Uterus (tissue), 4 donors: ENCODE data around the gene RPGR. TPM values are rescaled to one million over a fixed set of nuclear protein-coding genes. Genes with fewer than 3 reads are reported as not detected.

Experiments used
- DNase-seq, 2 donors: peaks; one replicate each; pipeline ENCODE4 v3.0.0-alpha.2; 2019 to 2020
- H3K27ac ChIP-seq, 2 donors: fragments of 200-600 bp; sonication (generic); 1 replicate in 1 of 2; 2 replicates in 1 of 2; pipeline ENCODE4 v1.5.1; 2016 to 2018
- H3K27me3 ChIP-seq, 2 donors: fragments of 200-600 bp; sonication (generic); one replicate each; pipeline ENCODE4 v1.5.1; 2018 to 2019; ENCODE audit warnings: control low read depth in 1 of 2
- H3K36me3 ChIP-seq, 2 donors: fragments of 200-600 bp; sonication (generic); one replicate each; pipeline ENCODE4 v1.5.1; 2019; ENCODE audit warnings: control low read depth in 1 of 2
- H3K4me1 ChIP-seq, 2 donors: fragments of 200-600 bp; sonication (generic); one replicate each; pipeline ENCODE4 v1.5.1; 2018 to 2019; ENCODE audit warnings: control low read depth in 1 of 2
- H3K4me3 ChIP-seq, 2 donors: fragments of 200-600 bp; sonication (generic); 1 replicate in 1 of 2; 2 replicates in 1 of 2; pipeline ENCODE4 v1.5.1; 2018 to 2019; ENCODE audit warnings: mild to moderate bottlenecking in 1 of 2
- H3K9me3 ChIP-seq, 2 donors: fragments of 200-600 bp; sonication (generic); one replicate each; pipeline ENCODE4 v1.5.1; 2019; ENCODE audit warnings: control low read depth in 1 of 2
- CTCF ChIP-seq, 4 experiments: fragments of 200-600 bp in 2 of 4; fragments of 450-650 bp in 2 of 4; sonication (generic) in 2 of 4; IDR thresholded peaks; one replicate each; pipeline ENCODE4 v1.5.1; 2016 to 2019; ENCODE audit warnings: antibody characterized with exemption in 4 of 4, mild to moderate bottlenecking in 2 of 4, moderate library complexity in 1 of 4
- POLR2A ChIP-seq, 2 donors: fragments of 450-650 bp; IDR thresholded peaks; one replicate each; pipeline ENCODE4 v1.6.1; 2016; ENCODE audit warnings: antibody characterized with exemption in 2 of 2, mild to moderate bottlenecking in 1 of 2, moderate library complexity in 1 of 2
- intact Hi-C: fragments of 100-400 bp; cut with DNase I; formaldehyde crosslinking; loops from one replicate; pipeline ENCODE4 v1.15.1; 2023; ENCODE audit warnings: low total_unique reads
- total RNA-seq, 4 donors: library from RNA; depleted of rRNA in 3 of 4; stranded (reverse); fragments of >200 nt in 3 of 4; gene quantifications; one replicate each; pipeline versions ENCODE4 v1.1.0 to v1.2.4, GENCODE V29; 2014 to 2023
- donor health status: DM: yes; HTN: yes; CAD: no.

RPGR gene
- total RNA-seq, 4 donors from 2014 or later = 27.1 to 133 (median 41.4) TPM

- no peaks in the 10 kb centered on the region for H3K9me3 ChIP-seq
- no peak overlapping the region for H3K4me3 ChIP-seq
- H3K36me3 ChIP-seq = no peaks in the 10 kb centered on the region
- H3K27ac ChIP-seq = no peak overlapping the region
- DNase-seq = no peak
- H3K4me1 ChIP-seq = no peaks in the 10 kb centered on the region
- TF ChIP-seq POLR2A (IDR thresholded peaks at IDR 0.05) (no peak), CTCF (IDR thresholded peaks at IDR 0.05) (no peak)
- H3K27me3 ChIP-seq = no peaks in the 10 kb centered on the region
- intact Hi-C loops = no loop called here
Observed at GRCh38 chrX:38313190-38313589, 14.1 kb downstream of the RPGR start.

- H3K27me3 ChIP-seq = no peaks in the 10 kb centered on the region
- no peak overlapping the region for H3K4me3 ChIP-seq
- H3K9me3 ChIP-seq = no peaks in the 10 kb centered on the region
- intact Hi-C loops = no loop called here
- TF ChIP-seq CTCF (IDR thresholded peaks at IDR 0.05) (no peak), POLR2A (IDR thresholded peaks at IDR 0.05) (no peak)
- H3K27ac ChIP-seq = no peak overlapping the region
- no peak for DNase-seq
- H3K4me1 ChIP-seq = no peaks in the 10 kb centered on the region
- no peaks in the 10 kb centered on the region for H3K36me3 ChIP-seq
Observed at GRCh38 chrX:38312436-38312835, 14.9 kb downstream of the RPGR start.

- Histone ChIP-seq H3K9me3 (no peaks in the 10 kb centered on the region), H3K27ac (no peak overlapping the region), H3K4me3 (no peak overlapping the region), H3K27me3 (no peaks in the 10 kb centered on the region), H3K36me3 (no peaks in the 10 kb centered on the region), H3K4me1 (no peaks in the 10 kb centered on the region)
- TF ChIP-seq CTCF (IDR thresholded peaks at IDR 0.05) (no peak), POLR2A (IDR thresholded peaks at IDR 0.05) (no peak)
- no peak for DNase-seq
- intact Hi-C loops = no loop called here
Observed at GRCh38 chrX:38311743-38312142, 15.6 kb downstream of the RPGR start.

- intact Hi-C loops = no loop called here
Observed at GRCh38 chrX:38305971-38306370, 21.3 kb downstream of the RPGR start.

GRCh38 chrX:38304010-38304409 lies 23.3 kb downstream of the RPGR start:
- no peak overlapping the region for H3K27ac ChIP-seq
- TF ChIP-seq POLR2A (IDR thresholded peaks at IDR 0.05) (no peak), CTCF (IDR thresholded peaks at IDR 0.05) (peak in 1 of 4 experiments; percentile 3)
- intact Hi-C loops = no loop called here
- DNase-seq = no peak
- no peak overlapping the region for H3K4me3 ChIP-seq
- H3K9me3 ChIP-seq = no peaks in the 10 kb centered on the region
- H3K27me3 ChIP-seq = no peaks in the 10 kb centered on the region
- no peaks in the 10 kb centered on the region for H3K36me3 ChIP-seq
- H3K4me1 ChIP-seq = no peaks in the 10 kb centered on the region

More at GRCh38 chrX:38305971-38306370, 21.3 kb downstream of the RPGR start:
- DNase-seq = no peak
- H3K27me3 ChIP-seq = no peaks in the 10 kb centered on the region
- no peak overlapping the region for H3K4me3 ChIP-seq
- H3K27ac ChIP-seq = peak overlapping the region in 1 of 2 donors; percentile 65
- H3K9me3 ChIP-seq = no peaks in the 10 kb centered on the region
- TF ChIP-seq CTCF (IDR thresholded peaks at IDR 0.05) (no peak), POLR2A (IDR thresholded peaks at IDR 0.05) (peak in 1 of 2 donors; percentile 10)
- H3K36me3 ChIP-seq = no peaks in the 10 kb centered on the region
- H3K4me1 ChIP-seq = no peaks in the 10 kb centered on the region
